Small intestine (tissue), 7 donors: ENCODE results near the gene AQP1. TPM values are rescaled to one million over a fixed set of nuclear protein-coding genes. Genes with fewer than 3 reads are reported as not detected.
A peak's percentile ranks its signal among the peaks of the same experiment; 100 is the strongest.

ENCODE experiments used
- DNase-seq, 2 donors: peaks; one replicate each; pipeline versions ENCODE4 v3.0.0 to v3.0.0-alpha.2; 2013
- FAIRE-seq: peaks from 2 replicates; lab custom pipeline; 2012; peaks lifted over from hg19 to GRCh38; lab: Jason Lieb, UNC
- H3K27ac ChIP-seq, 3 donors: one replicate each; pipeline ENCODE4 v1.5.1; 2013; ENCODE audit warnings: low read length in 2 of 3, mild to moderate bottlenecking in 2 of 3, control low read depth in 1 of 3, inconsistent platforms in 1 of 3, low read depth in 1 of 3, moderate library complexity in 1 of 3
- H3K27me3 ChIP-seq, 3 donors: one replicate each; pipeline ENCODE4 v1.6.1; 2013; ENCODE audit warnings: low read length in 3 of 3, inconsistent platforms in 1 of 3; ENCODE audit not compliant: control insufficient read depth in 3 of 3, insufficient read depth in 3 of 3
- H3K36me3 ChIP-seq, 3 donors: one replicate each; pipeline ENCODE4 v1.6.1; 2013; ENCODE audit warnings: low read length in 3 of 3, inconsistent platforms in 1 of 3, low read depth in 1 of 3, mild to moderate bottlenecking in 1 of 3, moderate library complexity in 1 of 3; ENCODE audit not compliant: control insufficient read depth in 3 of 3, insufficient read depth in 2 of 3
- H3K4me1 ChIP-seq, 3 donors: one replicate each; pipeline ENCODE4 v1.6.1; 2013; ENCODE audit warnings: low read length in 2 of 3, inconsistent platforms in 1 of 3, low read depth in 1 of 3, mild to moderate bottlenecking in 1 of 3, moderate library complexity in 1 of 3; ENCODE audit not compliant: control insufficient read depth in 3 of 3, insufficient read depth in 2 of 3
- H3K4me3 ChIP-seq, 3 donors: one replicate each; pipeline ENCODE4 v1.5.1; 2013; ENCODE audit warnings: low read length in 3 of 3, control low read depth in 1 of 3, inconsistent platforms in 1 of 3, low read depth in 1 of 3, mild to moderate bottlenecking in 1 of 3, moderate library complexity in 1 of 3
- H3K9me3 ChIP-seq, 2 donors: one replicate each; pipeline ENCODE4 v1.6.1; 2013; ENCODE audit warnings: low read depth in 1 of 2, low read length in 1 of 2; ENCODE audit not compliant: control insufficient read depth in 2 of 2, insufficient read depth in 1 of 2
- WGBS, 3 donors: extraction: QIAGEN DNeasy Blood & Tissue Kit; methylation state at CpG; one replicate each; pipeline ENCODE4 v1.1.7; 2013; 5-methylcytosine and 5-hydroxymethylcytosine counted together
- polyA plus RNA-seq, 4 donors: library from polyadenylated mRNA; stranded (reverse) in 3 of 4; unstranded in 1 of 4; fragments of 200-250 nt in 3 of 4; fragments of 120-200 nt in 1 of 4; gene quantifications; one replicate each; pipeline versions ENCODE4 v1.2.1 to v1.2.3, GENCODE V29; 2013
- donor health status: healthy with polysubstance abuse.
- donor health status: control.
- donor health status: control.
- donor health status: Bipolar disorder and iron deficiency.
- donor health status: healthy.

Gene AQP1
- polyA plus RNA-seq, 4 donors: 17.8 to 175 (median 31.4) TPM

GRCh38 chr7:30877015-30877769 lies 34.5 kb upstream of the AQP1 start:
- Histone ChIP-seq H3K36me3 (peaks cover 0 to 64% (median 0%) of the 10 kb centered on the region in 3 donors), H3K9me3 (peaks cover 0 to 12% of the 10 kb centered on the region in 2 donors)
- WGBS, 3 donors: 85 to 93% (median 88%) methylated on average over 9 of the region's 9 CpGs

GRCh38 chr7:30877993-30878392 lies 33.7 kb upstream of the AQP1 start:
- whole genome bisulfite sequencing, 3 donors: 85 to 98% (median 97%) methylated on average over 5 of the region's 5 CpGs
- Histone ChIP-seq H3K4me1 (peaks cover 0 to 12% (median 5%) of the 10 kb centered on the region in 3 donors), H3K36me3 (peaks cover 0 to 62% (median 0%) of the 10 kb centered on the region in 3 donors), H3K27ac (no peak overlapping the region), H3K27me3 (no peaks in the 10 kb centered on the region), H3K9me3 (peaks cover 0 to 12% of the 10 kb centered on the region in 2 donors), H3K4me3 (no peak overlapping the region)
- FAIRE-seq: no peak
- DNase-seq: no peak

More at GRCh38 chr7:30877015-30877769, 34.5 kb upstream of the AQP1 start:
- Histone ChIP-seq H3K4me3 (no peak overlapping the region), H3K4me1 (peaks cover 0 to 12% (median 5%) of the 10 kb centered on the region in 3 donors), H3K27me3 (no peaks in the 10 kb centered on the region), H3K27ac (no peak overlapping the region)
- DNase-seq: no peak
- FAIRE-seq: no peak

GRCh38 chr7:30879139-30880124 lies 32.2 kb upstream of the AQP1 start:
- DNase-seq: no peak
- no peak for FAIRE-seq
- Histone ChIP-seq H3K27me3 (no peaks in the 10 kb centered on the region), H3K36me3 (peaks cover 0 to 62% (median 0%) of the 10 kb centered on the region in 3 donors), H3K9me3 (peaks cover 0 to 5% of the 10 kb centered on the region in 2 donors), H3K27ac (no peak overlapping the region), H3K4me3 (no peak overlapping the region), H3K4me1 (peaks cover 0 to 12% (median 5%) of the 10 kb centered on the region in 3 donors)
- 77 to 83% (median 78%) methylated on average over 14 of the region's 14 CpGs for WGBS, 3 donors

- no peak overlapping the region for H3K4me3 ChIP-seq
- peak in 1 of 2 donors; percentile 25 for DNase-seq
- FAIRE-seq: no peak
- H3K9me3 ChIP-seq: no peaks in the 10 kb centered on the region
- H3K4me1 ChIP-seq: peaks cover 0 to 12% (median 5%) of the 10 kb centered on the region in 3 donors
- peaks cover 0 to 61% (median 0%) of the 10 kb centered on the region in 3 donors for H3K36me3 ChIP-seq
- H3K27ac ChIP-seq: peak overlapping the region in 1 of 3 donors; percentile 2
- H3K27me3 ChIP-seq: no peaks in the 10 kb centered on the region
- 40 to 55% (median 47%) methylated on average over 12 of the region's 12 CpGs for WGBS, 3 donors
Observed at GRCh38 chr7:30880125-30880720, 31.4 kb upstream of the AQP1 start.

GRCh38 chr7:30880941-30881340 lies 30.7 kb upstream of the AQP1 start:
- Histone ChIP-seq H3K27me3 (no peaks in the 10 kb centered on the region), H3K4me3 (no peak overlapping the region), H3K36me3 (peaks cover 0 to 59% (median 0%) of the 10 kb centered on the region in 3 donors), H3K4me1 (peaks cover 0 to 12% (median 5%) of the 10 kb centered on the region in 3 donors), H3K9me3 (no peaks in the 10 kb centered on the region), H3K27ac (no peak overlapping the region)
- FAIRE-seq: no peak
- DNase-seq: no peak
- 88 to 96% (median 91%) methylated on average over 4 of the region's 4 CpGs for WGBS, 3 donors

GRCh38 chr7:30881448-30881847 lies 30.2 kb upstream of the AQP1 start:
- Histone ChIP-seq H3K9me3 (no peaks in the 10 kb centered on the region), H3K27ac (no peak overlapping the region), H3K4me3 (no peak overlapping the region), H3K36me3 (peaks cover 0 to 62% (median 0%) of the 10 kb centered on the region in 3 donors), H3K4me1 (peaks cover 0 to 12% (median 5%) of the 10 kb centered on the region in 3 donors), H3K27me3 (no peaks in the 10 kb centered on the region)
- 89 to 94% (median 92%) methylated on average over 7 of the region's 7 CpGs for WGBS, 3 donors
- no peak for DNase-seq
- FAIRE-seq: no peak

GRCh38 chr7:30884881-30885280 lies 26.8 kb upstream of the AQP1 start:
- Histone ChIP-seq H3K27ac (no peak overlapping the region), H3K27me3 (no peaks in the 10 kb centered on the region), H3K36me3 (peaks cover 0 to 51% (median 0%) of the 10 kb centered on the region in 3 donors), H3K4me1 (peaks cover 0 to 16% (median 5%) of the 10 kb centered on the region in 3 donors), H3K9me3 (no peaks in the 10 kb centered on the region), H3K4me3 (no peak overlapping the region)
- DNase-seq: no peak
- no peak for FAIRE-seq

GRCh38 chr7:30886608-30887011 lies 25.0 kb upstream of the AQP1 start:
- Histone ChIP-seq H3K9me3 (no peaks in the 10 kb centered on the region), H3K4me3 (no peak overlapping the region), H3K36me3 (peaks cover 0 to 53% (median 0%) of the 10 kb centered on the region in 3 donors), H3K27me3 (no peaks in the 10 kb centered on the region), H3K27ac (no peak overlapping the region), H3K4me1 (peaks cover 0 to 7% (median 0%) of the 10 kb centered on the region in 3 donors)
- DNase-seq (no peak), FAIRE-seq (no peak)
- WGBS, 3 donors: 75 to 83% (median 80%) methylated on average over 7 of the region's 7 CpGs
